ENCODE measurements around the gene GRAMD1B. TPM values are rescaled to one million over a fixed set of nuclear protein-coding genes. Genes with fewer than 3 reads are reported as not detected.

Gene GRAMD1B
- total RNA-seq, 2 donors from 2014 or later = 3.1 to 3.8 TPM

GRCh38 chr11:123531325-123531724 lies 101.3 kb downstream of the GRAMD1B start:
- Histone ChIP-seq H3K9me3 (no peaks in the 10 kb centered on the region), H3K27ac (no peak overlapping the region), H3K4me1 (peaks cover 0 to 5% of the 10 kb centered on the region in 2 donors)

GRCh38 chr11:123532131-123532530 lies 102.1 kb downstream of the GRAMD1B start:
- H3K27ac ChIP-seq = no peak overlapping the region
- DNase-seq (ENCODE audit: low spot score) = no peak
- no peaks in the 10 kb centered on the region for H3K36me3 ChIP-seq
- no peak for TF ChIP-seq CTCF (IDR thresholded peaks at IDR 0.05)
- H3K27me3 ChIP-seq = no peaks in the 10 kb centered on the region
- no peak overlapping the region for H3K4me3 ChIP-seq
- H3K4me1 ChIP-seq = peaks cover 0 to 12% of the 10 kb centered on the region in 2 donors
- H3K9me3 ChIP-seq = no peaks in the 10 kb centered on the region

More at GRCh38 chr11:123531325-123531724, 101.3 kb downstream of the GRAMD1B start:
- TF ChIP-seq CTCF (IDR thresholded peaks at IDR 0.05) = no peak
- Histone ChIP-seq H3K36me3 (no peaks in the 10 kb centered on the region), H3K27me3 (no peaks in the 10 kb centered on the region), H3K4me3 (no peak overlapping the region)
- no peak for DNase-seq (ENCODE audit: low spot score)

GRCh38 chr11:123535401-123535800 lies 105.3 kb downstream of the GRAMD1B start:
- no peak for TF ChIP-seq CTCF (IDR thresholded peaks at IDR 0.05)
- Histone ChIP-seq H3K4me1 (peaks cover 0 to 15% of the 10 kb centered on the region in 2 donors), H3K27ac (no peak overlapping the region), H3K27me3 (no peaks in the 10 kb centered on the region), H3K36me3 (no peaks in the 10 kb centered on the region), H3K4me3 (no peak overlapping the region), H3K9me3 (no peaks in the 10 kb centered on the region)
- DNase-seq (ENCODE audit: low spot score) = no peak

- H3K27me3 ChIP-seq = no peaks in the 10 kb centered on the region
- H3K9me3 ChIP-seq = no peaks in the 10 kb centered on the region
- H3K27ac ChIP-seq = peak overlapping the region; percentile 20 to 56
- H3K4me1 ChIP-seq = peaks cover 0 to 15% of the 10 kb centered on the region in 2 donors
- H3K4me3 ChIP-seq = no peak overlapping the region
- no peaks in the 10 kb centered on the region for H3K36me3 ChIP-seq
- no peak for TF ChIP-seq CTCF (IDR thresholded peaks at IDR 0.05)
- no peak for DNase-seq (ENCODE audit: low spot score)
Measured at GRCh38 chr11:123536690-123537437, 106.8 kb downstream of the GRAMD1B start.

- Histone ChIP-seq H3K9me3 (no peaks in the 10 kb centered on the region), H3K27me3 (no peaks in the 10 kb centered on the region), H3K4me3 (no peak overlapping the region), H3K27ac (peak overlapping the region in 1 of 2 donors; percentile 56), H3K4me1 (peaks cover 0 to 15% of the 10 kb centered on the region in 2 donors), H3K36me3 (no peaks in the 10 kb centered on the region)
- no peak for TF ChIP-seq CTCF (IDR thresholded peaks at IDR 0.05)
- no peak for DNase-seq (ENCODE audit: low spot score)
Measured at GRCh38 chr11:123537726-123538125, 107.7 kb downstream of the GRAMD1B start.

All from right atrium auricular region (tissue), 2 donors.